Activated CD4-positive, alpha-beta T cell treated with anti-CD3 and anti-CD28 coated beads for 36 hours (primary cell): ENCODE results near the gene CSTF1. TPM values are rescaled to one million over a fixed set of nuclear protein-coding genes. Genes with fewer than 3 reads are reported as not detected.
A peak's percentile ranks its signal among the peaks of the same experiment; 100 is the strongest.

ENCODE experiments used
- ATAC-seq: fragments of 200-7000 bp; cut with Tn5 transposase; one replicate; pipeline ENCODE4 v1.10.0; 2021; ENCODE audit warnings: mild to moderate bottlenecking, moderate library complexity
- CTCF ChIA-PET: fragments of 350-600 bp; sonication (Branson Sonifier 250); formaldehyde crosslinking; loops from one replicate; lab custom pipeline; 2021; ENCODE audit warnings: antibody characterized with exemption; lab: Charles Lee
- POLR2A ChIA-PET: fragments of 350-600 bp; sonication (Branson Sonifier 250); formaldehyde crosslinking; loops from one replicate; lab custom pipeline; 2021; ENCODE audit warnings: antibody characterized with exemption, inconsistent platforms; lab: Charles Lee
- DNase-seq: peaks from one replicate; pipeline ENCODE4 v3.0.0-alpha.2; 2020
- H3K27ac Mint-ChIP-seq: one replicate; pipeline ENCODE4 v1.8.0; 2021; ENCODE audit warnings: mixed read lengths
- H3K27me3 Mint-ChIP-seq: one replicate; pipeline ENCODE4 v1.8.0; 2021; ENCODE audit warnings: mixed read lengths
- H3K36me3 Mint-ChIP-seq: one replicate; pipeline ENCODE4 v1.8.0; 2021; ENCODE audit warnings: low read depth, mixed read lengths
- H3K4me1 Mint-ChIP-seq: one replicate; pipeline ENCODE4 v1.8.0; 2021; ENCODE audit warnings: mixed read lengths
- H3K4me3 Mint-ChIP-seq: one replicate; pipeline ENCODE4 v1.8.0; 2021; ENCODE audit warnings: mild to moderate bottlenecking, moderate library complexity, mixed read lengths
- H3K9me3 Mint-ChIP-seq: one replicate; pipeline ENCODE4 v1.8.0; 2021; ENCODE audit warnings: low read depth, mixed read lengths
- intact Hi-C, 2 experiments: fragments of 100-400 bp; cut with DNase I in 1 of 2; cut with micrococcal nuclease in 1 of 2; formaldehyde crosslinking; loops; one replicate each; pipeline versions ENCODE4 v1.14.2 to v1.15.1; 2022 to 2024; cut with DNase I, micrococcal nuclease
- total RNA-seq, 2 experiments: library from RNA; stranded (reverse); gene quantifications; one replicate each; pipeline ENCODE4 v1.2.3, GENCODE V29; 2021

Gene CSTF1
- total RNA-seq, 2 experiments from 2014 or later, result 62.0 to 84.2 TPM

GRCh38 chr20:56451056-56451765 is 58.8 kb downstream of the CSTF1 start:
- H3K27ac Mint-ChIP-seq, result no peak overlapping the region
- intact Hi-C loops, result loop anchor here in 1 of 2 experiments (5.0 kb wide), 1 partner anchor 34 kb away; no protein-coding TSS in a partner anchor
- H3K4me1 Mint-ChIP-seq, result peaks cover 21% of the 10 kb centered on the region

GRCh38 chr20:56453352-56453751 is 60.9 kb downstream of the CSTF1 start:
- Mint-ChIP-seq H3K36me3 (peaks cover 17% of the 10 kb centered on the region), H3K4me1 (peaks cover 24% of the 10 kb centered on the region), H3K9me3 (no peaks in the 10 kb centered on the region), H3K27ac (no peak overlapping the region), H3K27me3 (no peaks in the 10 kb centered on the region), H3K4me3 (no peak overlapping the region)
- intact Hi-C loops, result loop anchor here in 1 of 2 experiments (5.0 kb wide), 1 partner anchor 36 kb away; no protein-coding TSS in a partner anchor
- POLR2A ChIA-PET, result no interaction called here
- no peak for DNase-seq
- CTCF ChIA-PET, result no interaction called here
- no peak for ATAC-seq

More at GRCh38 chr20:56451056-56451765, 58.8 kb downstream of the CSTF1 start:
- no peaks in the 10 kb centered on the region for H3K27me3 Mint-ChIP-seq
- no peaks in the 10 kb centered on the region for H3K9me3 Mint-ChIP-seq
- ChIA-PET CTCF (no interaction called here), POLR2A (no interaction called here)
- ATAC-seq, result no peak
- H3K4me3 Mint-ChIP-seq, result no peak overlapping the region
- peaks cover 14% of the 10 kb centered on the region for H3K36me3 Mint-ChIP-seq
- DNase-seq, result no peak

- peak; percentile 37 for DNase-seq
- CTCF ChIA-PET, result interaction anchor here (0.7 to 1.2 kb wide), 2 partner anchors 17 to 28 kb away, joined by 3 to 4 read pairs; no protein-coding TSS in a partner anchor
- Mint-ChIP-seq H3K27ac (peak overlapping the region; percentile 82), H3K4me1 (peaks cover 24% of the 10 kb centered on the region), H3K4me3 (no peak overlapping the region), H3K9me3 (no peaks in the 10 kb centered on the region), H3K36me3 (peaks cover 19% of the 10 kb centered on the region), H3K27me3 (no peaks in the 10 kb centered on the region)
- POLR2A ChIA-PET, result interaction anchor here (0.5 to 1.0 kb wide), 3 partner anchors 13 to 61 kb away, joined by 4 to 7 read pairs (median 4); no protein-coding TSS in a partner anchor
- intact Hi-C loops, result loop anchor here (1.0 to 5.0 kb wide), 3 partner anchors 14 to 37 kb away; partner anchors contain the start of gene RTF2 (in 1 of the 2)
- ATAC-seq, result peak; percentile 93
Observed at GRCh38 chr20:56454754-56455153, 62.3 kb downstream of the CSTF1 start.

Other genes with a start within 250 kb of the CSTF1 start
- gene MC3R, start 143.9 kb upstream of the CSTF1 start, total RNA-seq, result not detected
- 1 to 10 TPM; 4.5 to 4.8 TPM for gene FAM210B, start 33.7 kb upstream of the CSTF1 start, total RNA-seq
- gene AURKA, start 430 bp upstream of the CSTF1 start, total RNA-seq, result 100 to 1,000 TPM; 103 to 114 TPM
- gene CASS4, start 19.6 kb downstream of the CSTF1 start, total RNA-seq, result 1 to 10 TPM; 5.1 to 5.6 TPM
- 10 to 100 TPM; 68.5 to 80.8 TPM for gene RTF2, start 76.0 kb downstream of the CSTF1 start, total RNA-seq
- 1 to 10 TPM in 1 of 2 experiments, under 1 TPM in 1; 0.73 to 1.1 TPM for gene FAM209A, start 132.1 kb downstream of the CSTF1 start, total RNA-seq
- gene FAM209B, start 140.6 kb downstream of the CSTF1 start, total RNA-seq, result under 1 TPM in 1 of 2 experiments, not detected in 1; 0.43 TPM
- not detected for gene TFAP2C, start 236.7 kb downstream of the CSTF1 start, total RNA-seq